ENCODE measurements around the gene APLP2.

DNA sequence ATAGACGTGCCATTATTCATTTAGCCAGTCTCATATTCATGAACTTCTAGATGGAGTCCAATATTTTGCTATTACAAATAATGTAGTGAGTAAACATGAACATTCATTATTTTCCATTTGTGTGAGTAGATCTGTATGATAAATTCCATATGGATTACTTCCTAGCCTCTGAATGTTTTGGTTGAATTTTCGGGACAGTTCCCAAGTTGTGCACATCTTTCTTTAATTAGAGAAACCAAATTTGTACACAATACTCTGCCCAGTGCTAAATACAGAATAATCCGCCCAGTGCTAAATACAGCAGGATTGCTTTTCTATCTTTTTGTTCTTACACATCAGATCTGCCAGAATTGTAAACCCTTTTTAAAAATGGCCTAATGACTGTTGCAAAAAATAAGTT, 17.1 kb upstream of the APLP2 start:
- TF ChIP-seq MYC (CRISPR knock-in tag; IDR thresholded peaks at IDR 0.05; ENCODE audit: borderline replicate concordance): no peak
- no peak for TF ChIP-seq EEA1 (CRISPR knock-in tag; IDR thresholded peaks at IDR 0.05; ENCODE audit: borderline replicate concordance)
- no peak for TF ChIP-seq ZNF274 (CRISPR knock-in tag; IDR thresholded peaks at IDR 0.05)
- TF ChIP-seq, protein P1, sequence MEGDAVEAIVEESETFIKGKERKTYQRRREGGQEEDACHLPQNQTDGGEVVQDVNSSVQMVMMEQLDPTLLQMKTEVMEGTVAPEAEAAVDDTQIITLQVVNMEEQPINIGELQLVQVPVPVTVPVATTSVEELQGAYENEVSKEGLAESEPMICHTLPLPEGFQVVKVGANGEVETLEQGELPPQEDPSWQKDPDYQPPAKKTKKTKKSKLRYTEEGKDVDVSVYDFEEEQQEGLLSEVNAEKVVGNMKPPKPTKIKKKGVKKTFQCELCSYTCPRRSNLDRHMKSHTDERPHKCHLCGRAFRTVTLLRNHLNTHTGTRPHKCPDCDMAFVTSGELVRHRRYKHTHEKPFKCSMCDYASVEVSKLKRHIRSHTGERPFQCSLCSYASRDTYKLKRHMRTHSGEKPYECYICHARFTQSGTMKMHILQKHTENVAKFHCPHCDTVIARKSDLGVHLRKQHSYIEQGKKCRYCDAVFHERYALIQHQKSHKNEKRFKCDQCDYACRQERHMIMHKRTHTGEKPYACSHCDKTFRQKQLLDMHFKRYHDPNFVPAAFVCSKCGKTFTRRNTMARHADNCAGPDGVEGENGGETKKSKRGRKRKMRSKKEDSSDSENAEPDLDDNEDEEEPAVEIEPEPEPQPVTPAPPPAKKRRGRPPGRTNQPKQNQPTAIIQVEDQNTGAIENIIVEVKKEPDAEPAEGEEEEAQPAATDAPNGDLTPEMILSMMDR (CRISPR knock-in tag; IDR thresholded peaks at IDR 0.05): no peak
- no peak for TF ChIP-seq ZKSCAN5 (CRISPR knock-in tag; IDR thresholded peaks at IDR 0.05)
- TF ChIP-seq RAD21 (CRISPR knock-in tag; IDR thresholded peaks at IDR 0.05): no peak
- TF ChIP-seq, protein P2, sequence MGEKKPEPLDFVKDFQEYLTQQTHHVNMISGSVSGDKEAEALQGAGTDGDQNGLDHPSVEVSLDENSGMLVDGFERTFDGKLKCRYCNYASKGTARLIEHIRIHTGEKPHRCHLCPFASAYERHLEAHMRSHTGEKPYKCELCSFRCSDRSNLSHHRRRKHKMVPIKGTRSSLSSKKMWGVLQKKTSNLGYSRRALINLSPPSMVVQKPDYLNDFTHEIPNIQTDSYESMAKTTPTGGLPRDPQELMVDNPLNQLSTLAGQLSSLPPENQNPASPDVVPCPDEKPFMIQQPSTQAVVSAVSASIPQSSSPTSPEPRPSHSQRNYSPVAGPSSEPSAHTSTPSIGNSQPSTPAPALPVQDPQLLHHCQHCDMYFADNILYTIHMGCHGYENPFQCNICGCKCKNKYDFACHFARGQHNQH (CRISPR knock-in tag; IDR thresholded peaks at IDR 0.05): no peak
- no peak for TF ChIP-seq CEBPG (CRISPR knock-in tag; IDR thresholded peaks at IDR 0.05)
- TF ChIP-seq, protein P3, sequence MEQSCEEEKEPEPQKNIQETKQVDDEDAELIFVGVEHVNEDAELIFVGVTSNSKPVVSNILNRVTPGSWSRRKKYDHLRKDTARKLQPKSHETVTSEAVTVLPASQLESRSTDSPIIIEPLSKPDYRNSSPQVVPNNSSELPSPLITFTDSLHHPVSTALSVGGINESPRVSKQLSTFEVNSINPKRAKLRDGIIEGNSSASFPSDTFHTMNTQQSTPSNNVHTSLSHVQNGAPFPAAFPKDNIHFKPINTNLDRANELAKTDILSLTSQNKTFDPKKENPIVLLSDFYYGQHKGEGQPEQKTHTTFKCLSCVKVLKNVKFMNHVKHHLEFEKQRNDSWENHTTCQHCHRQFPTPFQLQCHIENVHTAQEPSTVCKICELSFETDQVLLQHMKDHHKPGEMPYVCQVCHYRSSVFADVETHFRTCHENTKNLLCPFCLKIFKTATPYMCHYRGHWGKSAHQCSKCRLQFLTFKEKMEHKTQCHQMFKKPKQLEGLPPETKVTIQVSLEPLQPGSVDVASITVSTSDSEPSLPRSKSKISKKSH (CRISPR knock-in tag; IDR thresholded peaks at IDR 0.05; ENCODE audit: borderline replicate concordance): no peak
- no peak for TF ChIP-seq ZKSCAN8 (CRISPR knock-in tag; IDR thresholded peaks at IDR 0.05; ENCODE audit: borderline replicate concordance)
- TF ChIP-seq ZNF720 (CRISPR knock-in tag; IDR thresholded peaks at IDR 0.05): no peak

Data from HepG2 (cell line).